ENCODE data around the gene KCNE2.
"Not testable (repeated sequence)": the region's sequence is repeated elsewhere in the genome, so short reads cannot be mapped to it uniquely, and the experiment has no call there.

KCNE2 gene

DNA sequence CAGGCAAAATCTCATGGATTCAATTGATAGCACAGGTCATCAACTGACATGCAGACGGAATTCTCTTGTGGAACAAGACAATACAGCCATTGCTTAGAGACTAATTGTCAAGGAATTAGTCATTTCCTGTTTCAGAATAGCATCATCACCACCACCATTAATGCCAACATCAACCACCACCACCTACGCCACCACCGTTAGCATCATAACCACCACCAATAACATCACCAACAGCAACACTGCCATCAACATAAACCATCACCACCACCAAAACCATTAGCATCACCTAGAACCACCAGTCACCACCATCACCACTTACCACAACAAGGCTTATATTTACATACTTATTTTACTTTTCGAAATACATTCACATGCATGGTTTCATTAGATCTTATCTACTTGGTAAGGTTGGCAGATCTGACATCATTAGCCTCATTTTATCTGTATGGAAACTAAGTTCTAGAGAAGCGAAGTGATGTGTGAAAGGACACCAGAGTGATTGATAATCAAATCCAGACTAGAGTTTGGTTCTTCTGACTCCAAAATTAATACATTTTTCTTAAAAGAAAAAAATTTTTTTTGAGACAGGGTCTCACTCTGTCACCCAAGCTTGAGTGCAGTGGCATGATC lies 53.8 kb downstream of the KCNE2 start:
- DNase-seq: not testable (repeated sequence)
